HG02884 (cell line): Measurements from ENCODE around the gene SORCS3.

Experiments
- ATAC-seq: cut with Tn5 transposase; IDR thresholded peaks from one replicate; pipeline ENCODE4 v1.9.1; 2021; ENCODE audit warnings: mild to moderate bottlenecking, moderate library complexity; ENCODE audit not compliant: unreplicated experiment

The SORCS3 gene

DNA sequence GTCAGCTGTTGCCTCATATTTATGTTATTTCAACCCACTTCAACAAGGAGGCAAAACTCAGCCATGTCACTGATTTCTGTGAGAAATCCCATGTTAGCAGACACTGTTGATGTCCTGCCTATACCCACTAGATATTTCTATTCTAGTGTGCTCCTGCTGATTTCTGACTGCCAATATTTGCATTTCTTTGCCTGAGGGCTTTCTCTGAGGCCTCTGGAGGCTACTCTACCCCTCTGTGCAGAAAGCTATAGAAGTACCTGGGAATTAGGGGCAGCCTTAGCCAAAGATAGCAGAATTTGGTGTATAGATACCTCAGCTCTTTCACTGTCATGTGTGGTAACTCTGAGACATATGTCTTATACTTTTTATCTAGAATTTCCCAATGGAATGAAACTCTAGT lies 348.8 kb downstream of the SORCS3 start:
- ATAC-seq, result no peak

DNA sequence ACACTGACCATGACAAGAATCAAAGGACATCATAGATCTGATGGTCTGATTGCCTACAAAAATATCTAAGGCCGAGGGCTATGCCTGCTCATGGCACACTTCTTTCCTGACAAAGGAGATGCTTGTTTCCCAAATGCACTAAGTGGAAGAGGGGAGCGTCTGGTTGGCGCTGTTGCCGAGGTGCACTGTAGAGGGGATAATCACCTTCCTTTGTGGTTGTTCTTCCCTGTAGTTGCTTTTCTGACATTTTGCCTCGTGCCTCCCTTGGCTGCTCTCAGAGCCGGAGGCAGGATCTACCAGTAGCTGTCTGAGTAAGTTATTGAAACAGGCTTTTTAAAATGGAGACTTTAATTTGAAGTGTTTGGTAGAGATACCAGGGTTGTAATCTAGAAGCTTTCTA lies 352.0 kb downstream of the SORCS3 start:
- ATAC-seq, result no peak

DNA sequence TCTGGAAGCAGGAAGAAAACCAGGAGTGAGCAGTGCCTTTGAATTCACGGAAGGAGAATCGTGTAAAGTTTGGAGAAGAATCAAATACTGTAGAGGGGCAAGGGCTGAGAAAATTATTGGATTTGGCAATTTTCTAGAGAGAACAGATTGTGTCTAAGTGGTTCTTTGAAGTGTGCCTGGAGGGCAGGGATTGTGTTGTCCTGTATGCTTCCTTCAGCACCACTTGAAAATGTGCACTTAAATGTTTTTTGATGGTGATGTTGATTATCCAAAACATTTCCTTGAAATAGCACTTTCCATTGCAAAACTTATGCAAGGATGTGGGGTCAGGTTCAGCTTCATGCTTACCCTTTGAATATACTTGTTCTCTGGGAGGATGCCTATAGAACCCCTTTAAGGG lies 360.2 kb downstream of the SORCS3 start:
- no peak for ATAC-seq

DNA sequence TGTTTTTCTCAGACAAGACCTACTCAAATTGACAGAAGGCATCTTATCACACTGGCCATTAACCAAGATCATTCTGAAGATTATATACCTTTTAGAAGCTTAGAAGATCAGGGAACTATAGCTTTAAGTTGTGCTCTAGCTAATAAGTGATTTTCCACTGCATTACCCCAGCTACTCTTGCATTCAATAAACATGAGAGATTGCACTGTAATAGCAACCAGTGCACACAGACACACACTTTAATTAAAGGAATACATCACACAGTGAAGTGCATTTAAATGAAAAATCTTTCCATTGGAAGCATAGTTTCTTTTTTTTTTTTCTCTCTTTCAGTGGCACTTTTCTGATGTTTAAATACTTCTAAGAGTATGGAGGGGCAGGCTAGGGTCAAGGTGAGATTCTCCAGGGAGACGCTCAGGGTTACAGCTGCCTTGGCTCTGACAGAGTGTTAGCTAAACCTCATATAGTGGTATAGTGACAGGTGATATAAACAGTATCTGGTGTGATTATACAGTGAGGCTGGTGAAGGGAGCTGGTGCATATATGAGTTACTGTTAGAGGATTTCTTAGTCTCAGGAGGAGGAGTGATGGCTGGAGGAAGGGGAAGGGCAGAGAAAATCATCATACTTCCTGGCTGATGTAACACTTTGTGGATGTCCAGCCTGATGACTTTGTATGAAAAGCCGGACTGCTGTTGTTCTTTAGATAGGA lies 369.5 kb downstream of the SORCS3 start:
- no peak for ATAC-seq

DNA sequence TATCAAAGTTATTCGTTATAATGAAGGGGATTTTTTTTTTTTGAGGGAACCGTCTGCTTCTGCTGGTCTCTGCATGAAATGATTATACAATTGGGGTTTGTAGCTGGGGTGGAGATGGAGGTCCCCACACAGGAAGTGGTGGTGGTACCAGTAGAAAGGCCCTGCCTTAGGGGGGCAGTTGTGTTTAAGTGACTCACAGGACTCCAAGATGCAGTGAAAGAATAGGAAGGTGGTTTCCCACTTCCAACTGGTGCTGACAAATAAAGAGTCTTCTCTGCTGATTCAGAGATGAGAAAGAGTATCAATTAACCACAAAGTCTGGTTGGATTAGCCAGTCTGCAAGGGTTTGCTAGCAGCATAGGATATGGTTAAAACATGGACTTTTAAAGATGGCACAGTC lies 376.0 kb downstream of the SORCS3 start:
- ATAC-seq, result no peak

DNA sequence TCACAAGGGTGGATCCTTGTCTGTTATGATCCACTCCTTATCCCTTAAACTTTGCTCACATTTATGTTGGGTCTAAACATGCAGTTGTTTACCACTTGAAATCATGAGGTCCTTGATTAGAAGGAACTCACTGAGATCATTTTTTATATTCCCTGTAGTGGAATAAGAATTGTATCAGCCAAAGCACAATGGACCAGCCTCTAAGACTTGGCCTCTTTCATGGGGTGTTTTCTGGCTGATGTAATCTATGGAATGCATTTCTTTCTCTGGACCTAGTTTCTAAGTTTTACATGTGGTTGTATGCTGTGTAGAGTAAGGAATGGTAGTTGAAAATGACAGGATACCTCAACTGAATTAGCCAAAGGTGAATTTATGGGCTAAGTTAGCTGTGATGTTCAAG lies 376.6 kb downstream of the SORCS3 start:
- ATAC-seq, result no peak

DNA sequence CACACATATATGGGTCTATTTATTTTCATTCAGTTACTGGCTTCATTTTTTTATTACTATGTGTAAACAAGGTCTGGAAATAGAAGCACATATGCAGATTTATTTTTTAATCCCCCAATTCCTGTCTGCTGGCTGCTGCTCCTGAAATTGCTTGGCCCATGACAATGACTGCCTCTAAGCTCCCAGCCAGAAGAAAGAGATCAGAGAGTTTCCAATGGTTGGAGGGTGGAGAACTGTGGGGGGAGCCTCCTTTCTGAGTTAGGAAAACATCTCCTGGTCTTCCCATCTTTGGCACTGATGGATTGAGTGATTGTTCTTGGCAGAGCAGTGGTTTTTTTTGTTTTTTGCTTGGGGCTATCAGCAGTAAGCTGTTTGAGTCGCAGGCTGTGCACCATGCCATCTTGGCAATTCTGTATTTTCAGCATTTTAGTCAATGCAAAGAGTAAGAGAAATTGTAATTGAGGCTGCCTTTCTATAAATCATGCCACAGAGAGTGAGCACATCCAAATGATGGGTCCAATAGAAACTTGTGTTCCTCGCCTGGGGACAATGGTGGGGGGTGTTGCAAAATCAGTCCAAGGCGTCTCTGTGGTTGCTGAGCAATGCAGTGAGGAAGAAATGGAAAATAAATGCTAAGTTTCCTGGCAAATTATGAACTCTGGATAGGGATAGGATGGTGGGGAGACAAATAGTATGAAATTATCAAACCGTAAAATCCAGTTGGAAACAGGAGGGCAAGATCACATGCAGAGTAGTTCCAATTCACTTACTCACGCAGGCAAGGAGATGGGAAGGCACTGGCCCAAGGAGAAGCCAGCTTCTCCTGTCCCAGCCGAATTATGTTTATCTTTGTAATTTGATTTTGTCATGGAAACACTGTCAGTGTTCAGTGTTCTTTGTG lies 382.4 kb downstream of the SORCS3 start:
- ATAC-seq, result no peak

DNA sequence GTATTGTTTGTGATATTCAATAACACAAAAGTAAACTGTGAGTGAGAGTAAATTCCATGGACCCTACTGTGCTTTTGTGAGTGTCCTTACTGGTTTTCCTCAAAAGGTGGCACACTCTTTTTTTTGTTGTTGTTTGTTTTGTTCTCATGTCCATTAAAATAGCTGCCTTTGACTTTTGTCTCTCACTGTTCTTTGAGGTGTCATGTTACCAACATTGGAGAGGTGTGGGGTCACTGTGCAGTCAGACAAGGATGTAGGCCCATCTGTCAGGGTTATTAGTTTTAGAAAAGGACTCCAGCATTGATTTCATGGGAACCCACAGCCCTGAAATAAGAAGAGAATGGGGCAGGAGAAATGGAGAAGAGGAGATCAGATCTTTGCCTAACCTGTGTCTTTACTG lies 383.1 kb downstream of the SORCS3 start:
- no peak for ATAC-seq

DNA sequence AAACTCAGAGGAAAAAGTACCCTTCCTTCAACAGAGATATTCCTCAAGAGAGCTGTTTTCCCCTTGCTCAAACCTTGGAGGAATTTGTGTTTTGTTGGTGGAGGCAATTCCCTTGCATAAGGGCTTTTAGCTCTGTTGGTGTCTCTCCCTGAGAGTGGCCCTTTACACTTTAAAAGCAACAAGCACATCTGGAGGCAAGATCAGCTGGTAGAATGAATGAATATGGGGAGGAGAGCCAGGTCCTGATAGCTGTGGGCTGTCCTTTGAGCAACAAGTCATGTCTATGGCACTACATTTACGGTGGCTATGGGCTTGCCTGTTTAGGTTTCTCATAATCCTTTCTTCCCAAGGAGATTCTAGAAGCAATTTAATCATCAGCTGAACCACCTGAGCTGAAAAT lies 384.0 kb downstream of the SORCS3 start:
- ATAC-seq, result no peak

DNA sequence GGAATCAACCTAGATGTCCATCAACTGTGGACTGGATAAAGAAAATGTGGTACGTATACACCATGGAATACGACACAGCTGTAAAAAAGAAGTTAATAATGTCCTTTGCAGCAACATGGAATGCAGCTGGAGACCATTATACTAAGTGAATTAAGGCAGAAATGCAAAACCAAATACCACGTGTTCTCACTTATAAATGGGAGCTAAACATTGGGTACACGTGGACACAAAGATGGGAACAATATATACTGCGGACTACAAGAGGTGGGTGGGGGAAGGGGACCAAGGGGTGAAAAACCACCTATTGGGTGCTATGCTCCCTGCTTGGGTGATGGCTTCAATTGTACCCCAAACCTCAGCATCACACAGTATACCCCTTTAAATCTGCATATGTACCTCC lies 385.5 kb downstream of the SORCS3 start:
- ATAC-seq, result no peak

DNA sequence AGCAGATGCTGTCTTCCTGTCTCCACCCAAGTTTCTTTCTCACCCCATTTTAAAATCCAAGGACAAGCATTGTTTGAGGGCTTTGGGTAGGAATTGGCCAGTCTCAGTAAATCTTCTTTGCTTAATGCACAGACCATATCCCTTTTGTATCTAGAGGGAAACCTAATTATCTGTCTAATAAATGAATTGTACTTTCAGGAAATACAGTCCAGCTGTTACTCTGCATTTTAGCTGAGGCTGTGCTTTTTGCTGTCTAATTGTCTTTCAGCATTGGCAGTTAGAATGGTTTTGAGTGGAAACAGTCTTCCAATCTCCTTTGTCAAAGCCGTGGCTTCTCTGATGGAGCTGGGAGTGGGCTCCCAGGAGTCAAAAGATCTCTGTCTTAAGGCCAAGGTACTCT lies 388.2 kb downstream of the SORCS3 start:
- no peak for ATAC-seq

DNA sequence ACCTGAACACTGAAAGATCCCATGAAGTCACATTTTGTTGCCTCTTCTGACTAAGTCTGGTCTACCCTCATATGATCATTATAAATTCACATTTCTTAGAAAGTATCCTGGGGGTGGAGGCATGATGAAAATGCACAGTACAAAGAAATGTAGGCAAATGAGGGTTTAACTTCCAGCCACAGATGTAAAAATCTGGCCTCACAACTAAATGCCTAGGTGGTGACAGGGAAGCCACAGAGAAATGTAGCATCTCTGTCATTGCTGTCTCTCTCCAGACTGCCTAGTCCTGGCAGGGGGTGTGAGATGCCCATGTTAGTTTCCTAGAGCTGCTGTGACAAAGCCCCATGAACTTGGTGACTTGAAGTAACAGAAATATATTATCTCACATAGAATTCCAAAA lies 395.9 kb downstream of the SORCS3 start:
- no peak for ATAC-seq

DNA sequence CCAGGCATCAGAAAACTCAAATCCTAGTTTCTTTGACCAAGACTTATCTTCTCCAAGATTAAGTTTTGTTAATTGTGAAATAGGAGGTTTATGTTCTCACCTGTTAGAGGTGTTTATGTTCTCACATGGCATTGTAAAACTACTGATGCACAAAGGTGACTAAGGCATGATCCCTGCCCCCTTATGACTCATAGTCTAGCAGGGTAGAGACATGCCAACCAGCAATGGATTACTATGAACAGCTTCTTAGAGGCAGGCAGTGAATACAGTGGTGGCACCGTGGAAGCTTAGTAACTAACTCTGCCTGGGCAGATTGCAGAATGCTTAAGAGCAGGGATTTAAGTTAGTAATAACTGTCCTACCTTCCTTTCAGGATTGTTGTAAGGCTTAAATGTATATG lies 400.9 kb downstream of the SORCS3 start:
- ATAC-seq, result no peak

DNA sequence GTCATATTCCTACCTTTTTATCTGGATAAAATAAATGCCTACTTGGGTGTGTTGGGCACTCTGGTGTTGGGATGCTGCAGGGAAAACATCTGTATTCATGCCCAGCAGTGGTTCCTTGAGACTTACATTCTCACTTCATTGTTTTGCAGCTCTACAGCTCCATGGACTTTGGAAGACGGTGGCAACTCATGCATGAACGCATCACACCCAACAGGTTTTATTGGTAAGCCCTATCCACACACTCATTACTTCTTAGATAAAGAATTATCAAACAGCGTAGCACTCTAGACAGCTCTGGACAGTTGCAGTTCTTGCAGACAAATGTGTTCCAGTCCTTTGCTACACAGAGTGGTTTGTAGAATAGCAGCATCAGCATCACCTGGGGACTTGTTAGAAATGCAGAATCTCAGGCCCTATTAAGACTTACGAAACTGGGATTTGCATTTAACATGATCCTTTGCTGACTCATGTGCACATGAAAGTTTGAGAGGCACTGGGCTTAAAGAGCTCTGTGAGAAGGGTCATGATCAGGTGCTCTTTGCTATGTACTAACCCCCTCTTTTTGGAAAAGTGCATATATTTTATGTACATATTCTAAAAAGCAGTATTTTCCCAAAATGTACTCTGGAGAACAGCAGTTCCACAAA lies 401.9 kb downstream of the SORCS3 start:
- no peak for ATAC-seq

DNA sequence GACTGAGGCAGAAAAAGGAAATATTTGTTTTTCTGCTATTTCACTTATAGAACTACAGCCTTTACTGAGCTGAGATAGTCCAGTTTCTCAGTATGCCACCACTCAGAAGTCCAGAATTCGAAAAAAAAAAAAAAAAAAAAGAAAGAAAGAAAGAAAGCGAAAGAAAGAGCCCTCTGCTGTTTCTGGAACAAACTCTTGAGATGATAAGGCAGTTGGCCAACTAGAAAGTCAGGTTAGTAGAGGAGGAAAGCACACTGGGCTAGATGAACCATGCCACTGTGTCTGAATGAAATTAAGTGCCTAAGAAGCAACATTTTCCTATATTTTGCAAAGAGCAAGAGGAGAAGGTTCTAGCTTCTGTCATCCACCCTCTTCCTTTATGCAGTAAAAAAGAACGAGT lies 403.8 kb downstream of the SORCS3 start:
- ATAC-seq, result no peak

DNA sequence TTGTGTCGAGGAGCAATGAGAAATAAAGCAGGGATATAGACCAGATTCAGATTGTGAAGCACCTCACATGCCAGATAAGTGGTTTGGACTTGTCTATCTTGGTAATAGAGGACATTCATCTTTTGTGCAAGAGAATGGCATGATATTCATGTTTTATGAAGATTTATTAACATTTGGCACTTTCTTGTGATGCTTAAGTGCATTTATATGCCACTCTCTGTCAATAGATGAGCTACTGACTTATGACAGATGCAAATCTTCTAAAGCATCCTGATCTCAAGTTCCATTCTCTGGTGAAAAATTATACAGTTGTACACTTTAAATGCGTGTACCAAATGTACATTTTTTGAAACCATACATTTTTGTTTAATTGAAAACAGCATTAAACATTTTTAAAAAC lies 415.3 kb downstream of the SORCS3 start:
- ATAC-seq, result no peak

DNA sequence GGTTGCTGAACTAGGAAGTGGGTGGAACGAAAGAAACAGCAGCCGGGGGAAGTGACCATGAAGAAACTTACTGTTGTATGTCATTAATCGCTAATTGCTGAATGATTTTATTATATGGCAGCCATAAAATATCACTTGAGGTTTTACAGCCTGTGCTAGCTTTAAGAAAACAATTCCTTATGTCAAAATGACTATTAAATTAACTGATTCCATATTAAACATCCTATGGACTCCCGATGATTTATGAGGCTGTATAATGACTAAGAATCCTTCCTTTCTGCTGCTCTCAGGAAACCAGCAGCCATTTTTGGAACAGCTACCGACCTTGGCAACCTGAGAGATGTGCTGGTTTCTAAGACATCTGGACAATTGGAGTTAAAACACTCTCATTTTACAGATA lies 421.9 kb downstream of the SORCS3 start:
- ATAC-seq, result no peak

DNA sequence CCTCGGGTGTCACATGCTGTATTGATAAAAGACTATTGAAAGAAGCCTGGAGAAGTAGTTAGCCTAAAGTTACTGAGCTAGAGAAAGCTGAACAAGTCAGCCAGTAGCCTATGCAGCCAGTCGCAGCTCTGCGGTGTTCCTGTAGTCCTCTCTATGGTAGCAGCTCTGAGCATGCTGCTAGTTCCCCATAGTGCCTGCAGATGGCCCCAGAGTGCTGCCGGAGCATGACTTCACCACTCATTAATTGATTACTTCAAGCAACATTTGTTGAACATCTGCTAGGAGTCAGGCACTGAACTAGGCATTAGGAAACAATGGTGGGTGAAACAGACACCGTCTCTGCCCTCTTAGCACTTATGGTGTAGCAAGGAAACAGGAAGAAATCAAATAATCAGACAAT lies 422.7 kb downstream of the SORCS3 start:
- ATAC-seq, result no peak

DNA sequence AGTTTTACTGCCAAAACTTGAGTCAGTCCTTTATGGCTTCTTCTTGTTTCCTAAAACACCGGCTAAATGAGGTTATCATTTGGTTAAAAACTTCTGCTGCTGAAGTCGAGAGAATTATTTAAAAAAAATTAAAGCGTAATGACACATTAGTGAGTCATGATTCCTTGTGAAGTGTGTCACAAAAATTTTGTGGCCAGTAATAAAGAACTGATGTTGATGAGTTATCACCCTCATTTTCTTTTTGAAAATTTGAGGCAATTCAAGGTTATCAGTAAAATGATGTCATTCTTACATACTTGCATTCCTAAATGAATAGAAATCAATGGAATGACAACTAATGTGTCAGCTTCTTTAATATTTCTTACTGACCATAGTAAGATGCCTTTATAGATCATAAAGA lies 427.4 kb downstream of the SORCS3 start:
- ATAC-seq, result no peak

DNA sequence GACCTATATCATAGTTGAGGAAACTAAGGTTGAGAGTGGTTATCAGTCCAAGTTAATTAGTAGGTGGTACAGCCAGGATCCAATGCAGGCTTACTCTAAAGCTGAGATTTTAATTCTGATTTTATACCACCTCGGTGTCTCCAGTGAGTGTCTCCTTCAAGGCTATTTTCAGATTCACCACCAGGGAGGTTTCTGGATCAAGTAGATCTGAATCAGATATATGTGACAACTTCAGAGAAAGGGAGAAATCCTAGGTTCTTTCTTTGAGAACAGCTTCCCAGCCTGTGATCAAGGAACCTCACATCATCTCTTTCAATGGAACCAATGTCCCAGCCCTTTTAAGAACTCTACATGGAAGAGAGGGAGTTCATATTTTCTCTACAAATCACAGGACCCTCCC lies 429.2 kb downstream of the SORCS3 start:
- no peak for ATAC-seq

DNA sequence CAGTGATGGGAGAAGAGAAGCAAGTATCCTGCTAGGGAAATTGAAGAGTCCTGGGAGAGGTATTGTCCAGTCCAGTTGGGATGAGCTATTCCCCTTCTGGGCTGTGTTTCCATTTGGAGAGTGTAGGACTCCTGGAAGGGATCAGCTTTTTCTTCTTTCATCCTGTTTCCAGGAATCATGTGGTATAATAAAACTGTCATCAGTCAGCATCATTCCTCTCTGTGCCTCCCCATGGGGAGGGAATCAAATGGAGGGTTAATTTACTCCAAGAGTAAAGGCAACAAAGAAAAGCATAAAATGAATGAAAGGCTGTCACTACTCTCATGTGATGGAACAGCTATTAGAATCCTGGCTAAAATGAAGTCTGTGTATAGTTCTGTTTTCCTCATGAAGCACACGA lies 429.9 kb downstream of the SORCS3 start:
- no peak for ATAC-seq

DNA sequence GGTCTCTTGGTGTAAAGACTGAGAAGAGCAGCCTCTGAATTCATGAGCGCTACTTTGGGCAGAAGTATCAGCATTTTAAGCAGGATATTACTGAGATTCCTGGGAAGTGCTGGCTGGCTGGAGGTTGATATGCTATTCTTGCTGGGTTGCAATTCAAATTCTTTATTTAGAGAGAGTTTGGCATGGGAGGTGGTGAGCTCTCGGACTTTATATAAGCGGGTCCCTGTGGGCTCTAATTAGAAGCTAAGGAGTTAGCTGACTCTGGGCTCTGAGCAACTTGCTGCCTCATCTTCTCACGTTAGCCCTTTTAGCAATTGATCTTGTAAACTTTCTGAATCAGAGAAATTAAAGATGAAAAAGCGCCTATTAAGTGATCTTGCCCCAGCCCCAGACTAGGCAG lies 430.9 kb downstream of the SORCS3 start:
- no peak for ATAC-seq
